GM12878 (cell line): ENCODE data around the gene SETD2. TPM values are rescaled to one million over a fixed set of nuclear protein-coding genes. Genes with fewer than 3 reads are reported as not detected.
A peak's percentile ranks its signal among the peaks of the same experiment; 100 is the strongest.

Experiments
- ATAC-seq: fragments of 200-7000 bp; cut with Tn5 transposase; 3 replicates; pipeline ENCODE4 v1.9.1; 2020; ENCODE audit warnings: mild to moderate bottlenecking, moderate library complexity
- BruUV-seq: library from RNA; stranded (reverse); fragments of 400-500 nt; replicated peaks from 2 replicates; lab custom pipeline; 2021; lab: Mats Ljungman, UMichigan
- CTCF ChIA-PET: fragments of 300-600 bp; sonication (Branson Sonifier 250); formaldehyde crosslinking; extraction: SDS; loops from one replicate; lab custom pipeline; 2021; ENCODE audit warnings: inconsistent platforms; lab: Yijun Ruan, JAX
- POLR2A ChIA-PET: fragments of 350-600 bp; formaldehyde crosslinking; extraction: SDS; loops from one replicate; lab custom pipeline; 2021; ENCODE audit warnings: inconsistent platforms; lab: Charles Lee
- RAD21 ChIA-PET: fragments of 300-600 bp; sonication (Branson Sonifier 250); formaldehyde crosslinking; loops from one replicate; lab custom pipeline; 2023; ENCODE audit warnings: antibody characterized with exemption; ENCODE audit not compliant: unreplicated experiment; lab: Charles Lee
- SMC1A ChIA-PET: fragments of 300-600 bp; sonication (Branson Sonifier 250); formaldehyde crosslinking; loops from one replicate; lab custom pipeline; 2023; ENCODE audit not compliant: unreplicated experiment, uncharacterized antibody; lab: Charles Lee
- DNase-seq: peaks from one replicate; pipeline ENCODE4 v3.0.0-alpha.2; 2011; ENCODE audit warnings: low read depth, low spot score
- FAIRE-seq: peaks from 3 replicates; lab custom pipeline; 2011; peaks lifted over from hg19 to GRCh38; lab: Jason Lieb, UNC
- H2AFZ ChIP-seq: 2 replicates; pipeline ENCODE4 v1.6.0; 2011; ENCODE audit warnings: low read depth, low read length, control low read depth; ENCODE audit not compliant: control insufficient read depth
- H3K27ac ChIP-seq: 2 replicates; pipeline ENCODE4 v1.5.1; 2011; ENCODE audit warnings: control low read depth; ENCODE audit not compliant: control insufficient read depth, insufficient read depth
- H3K27me3 ChIP-seq, 2 experiments: replicated peaks in 1 of 2; 2 replicates each; pipeline versions ENCODE4 v1.6.0 to v1.6.1; 2011; ENCODE audit warnings: low read length in 1 of 2; ENCODE audit not compliant: control insufficient read depth in 2 of 2, insufficient read depth in 2 of 2
- H3K36me3 ChIP-seq, 2 experiments: 2 replicates each; pipeline ENCODE4 v1.5.1; 2011; ENCODE audit warnings: low read length in 1 of 2; ENCODE audit not compliant: control insufficient read depth in 2 of 2, insufficient read depth in 2 of 2
- H3K4me1 ChIP-seq: 2 replicates; pipeline ENCODE4 v1.6.1; 2011; ENCODE audit warnings: mild to moderate bottlenecking, low read length, moderate library complexity, mixed read lengths; ENCODE audit not compliant: control insufficient read depth, insufficient read depth
- H3K4me2 ChIP-seq: 2 replicates; pipeline ENCODE4 v1.6.0; 2011; ENCODE audit warnings: control low read depth; ENCODE audit not compliant: control insufficient read depth, insufficient read depth
- H3K4me3 ChIP-seq: fragments of 200-600 bp; sonication (generic); 2 replicates; pipeline ENCODE4 v1.5.1; 2016
- H3K79me2 ChIP-seq: 2 replicates; pipeline ENCODE4 v1.6.0; 2011; ENCODE audit warnings: low read length; ENCODE audit not compliant: control insufficient read depth, insufficient read depth
- H3K9ac ChIP-seq: 2 replicates; pipeline ENCODE4 v1.8.0; 2011; ENCODE audit warnings: low read length, control low read depth, mixed read lengths; ENCODE audit not compliant: control insufficient read depth, insufficient read depth
- H3K9me3 ChIP-seq: replicated peaks from 3 replicates; pipeline ENCODE4 v1.5.1; 2011; ENCODE audit warnings: mild to moderate bottlenecking, low read length; ENCODE audit not compliant: control insufficient read depth, insufficient read depth
- H4K20me1 ChIP-seq: 2 replicates; pipeline ENCODE4 v1.6.0; 2011; ENCODE audit not compliant: control insufficient read depth, insufficient read depth
- BCL11A ChIP-seq: IDR thresholded peaks from 2 replicates; pipeline ENCODE4 v1.6.1; 2011; ENCODE audit warnings: low read depth, low read length
- E2F4 ChIP-seq: IDR thresholded peaks from 2 replicates; pipeline ENCODE4 v1.6.1; 2012; ENCODE audit warnings: low read depth, low read length, improper control_type of control experiment
- IRF3 ChIP-seq: fragments of 450-650 bp; IDR thresholded peaks from 2 replicates; pipeline ENCODE4 v1.6.1; 2014; ENCODE audit warnings: mild to moderate bottlenecking
- RAD21 ChIP-seq: IDR thresholded peaks from 2 replicates; pipeline ENCODE4 v1.6.1; 2011; ENCODE audit warnings: mild to moderate bottlenecking, low read depth, low read length, moderate library complexity; ENCODE audit not compliant: insufficient read depth
- RELB ChIP-seq: fragments of 450-650 bp; IDR thresholded peaks from 2 replicates; pipeline ENCODE4 v1.6.1; 2017; ENCODE audit warnings: low read depth, mild to moderate bottlenecking, moderate library complexity
- SMC3 ChIP-seq: IDR thresholded peaks from 2 replicates; pipeline ENCODE4 v1.6.1; 2011; ENCODE audit warnings: low read length, improper control_type of control experiment, borderline replicate concordance
- WGBS: methylation state at CpG from one replicate; pipeline ENCODE4 v1.1.6; 2016; ENCODE audit warnings: low lambda C conversion rate; ENCODE audit not compliant: insufficient replicate concordance, insufficient coverage; ENCODE audit errors: missing lambda C conversion rate; 5-methylcytosine and 5-hydroxymethylcytosine counted together
- in situ Hi-C: fragments of 300-500 bp; cut with MboI; formaldehyde crosslinking; loops from 9 replicates; pipeline ENCODE4 v1.14.3; 2018; ENCODE audit warnings: mixed read lengths
- intact Hi-C: fragments of 100-400 bp; cut with micrococcal nuclease; formaldehyde crosslinking; loops from one replicate; pipeline ENCODE4 v1.14.2; 2022; ENCODE audit not compliant: unreplicated experiment
- polyA plus RNA-seq, 11 experiments: library from polyadenylated mRNA; depleted of rRNA in 4 of 11; unstranded in 6 of 11; stranded (reverse) in 5 of 11; fragments of >200 nt; fragmentation: Nextera tagmentation in 4 of 11; fragmentation: Illumina TruSeq in 1 of 11; extraction: Ambion mirVana in 4 of 11; extraction: Trizol in 1 of 11; gene quantifications; 1 replicate in 1 of 11; 2 replicates in 10 of 11; pipeline versions ENCODE4 v1.2.1 to v1.2.3, GENCODE V29; 2011 to 2016; ENCODE audit warnings: inconsistent platforms in 2 of 11, missing spikeins in 2 of 11, low read depth in 1 of 11
- total RNA-seq, 4 experiments: library from RNA; depleted of rRNA in 3 of 4; stranded (reverse); fragments of >200 nt in 3 of 4; fragmentation: Illumina TruSeq in 1 of 4; extraction: Trizol in 1 of 4; gene quantifications; 2 replicates each; pipeline versions ENCODE4 v1.2.1 to v1.2.3, GENCODE V29; 2013 to 2021

Gene SETD2
- total and polyA plus RNA-seq, 10 of the 15 experiments (the other 5 are each of a cell fraction or from before 2014, with no cell fraction given): 8.4 to 44.9 (median 24.5) TPM

GRCh38 chr3:47003056-47003410 lies 160.9 kb downstream of the SETD2 start (continued):
- no peak for TF ChIP-seq IRF3
- TF ChIP-seq SMC3: no peak
- no peak for TF ChIP-seq RELB
- no peak for TF ChIP-seq E2F4
- TF ChIP-seq RAD21: no peak

GRCh38 chr3:47002171-47003055 lies 161.5 kb downstream of the SETD2 start:
- H3K27me3 ChIP-seq: no peaks in the 10 kb centered on the region
- FAIRE-seq (no peak), ATAC-seq (no peak), DNase-seq (no peak)
- ChIA-PET SMC1A (no interaction called here), POLR2A (no interaction called here), RAD21 (no interaction called here), CTCF (no interaction called here)
- H3K4me1 ChIP-seq: no peaks in the 10 kb centered on the region
- H2AFZ ChIP-seq: no peak overlapping the region
- no peak overlapping the region for H3K4me3 ChIP-seq
- no peak overlapping the region for H3K9ac ChIP-seq
- H4K20me1 ChIP-seq: no peaks in the 10 kb centered on the region
- no peaks in the 10 kb centered on the region for H3K9me3 ChIP-seq
- WGBS: 89% methylated on average over 33 of the region's 35 CpGs
- H3K4me2 ChIP-seq: no peak overlapping the region
- H3K79me2 ChIP-seq: no peaks in the 10 kb centered on the region
- in situ Hi-C loops: no loop called here
- TF ChIP-seq BCL11A (no peak), RAD21 (peak; percentile 14; the same call in 1 of the 2 replicates)
- peaks cover 23 to 54% of the 10 kb centered on the region in 2 experiments; a peak in 3 of 4 replicates for H3K36me3 ChIP-seq
- intact Hi-C loops: no loop called here
- TSS peak; percentile 8 for BruUV-seq
- no peak overlapping the region for H3K27ac ChIP-seq
